HG03175 (cell line): Measurements from ENCODE around the gene SEMA6A.

Source experiments
- ATAC-seq: cut with Tn5 transposase; IDR thresholded peaks from one replicate; pipeline ENCODE4 v1.9.1; 2021; ENCODE audit warnings: mild to moderate bottlenecking, moderate library complexity; ENCODE audit not compliant: unreplicated experiment

SEMA6A gene

DNA sequence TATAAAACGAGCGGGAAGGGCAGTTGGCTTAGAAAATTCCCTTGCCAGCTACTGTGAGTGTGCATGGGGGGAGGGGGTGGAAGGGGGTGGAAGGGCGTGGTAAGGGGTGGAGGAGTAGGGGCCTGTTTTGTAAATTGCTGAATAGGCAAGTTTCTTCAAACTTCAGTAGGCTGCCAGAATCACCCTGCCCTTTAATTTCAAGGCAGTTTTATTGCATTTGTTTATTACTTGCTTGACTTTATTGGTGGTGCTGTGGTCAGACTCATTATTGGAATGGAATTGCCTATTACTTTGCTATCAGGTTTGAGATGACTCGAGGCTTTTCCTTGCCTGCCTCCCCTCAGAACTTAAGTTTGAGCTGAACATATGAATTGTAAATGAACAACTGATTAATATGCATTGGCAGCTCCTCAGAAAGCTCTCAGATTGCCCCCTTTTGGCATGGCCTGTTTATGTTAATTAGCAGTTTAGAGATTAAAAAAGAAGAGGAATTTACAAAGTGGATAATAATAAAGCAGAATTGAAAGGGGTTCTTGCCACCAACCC, 76.0 kb downstream of the SEMA6A start:
- no peak for ATAC-seq

GRCh38 chr5:116497631-116498030, 77.0 kb downstream of the SEMA6A start:
- no peak for ATAC-seq

DNA sequence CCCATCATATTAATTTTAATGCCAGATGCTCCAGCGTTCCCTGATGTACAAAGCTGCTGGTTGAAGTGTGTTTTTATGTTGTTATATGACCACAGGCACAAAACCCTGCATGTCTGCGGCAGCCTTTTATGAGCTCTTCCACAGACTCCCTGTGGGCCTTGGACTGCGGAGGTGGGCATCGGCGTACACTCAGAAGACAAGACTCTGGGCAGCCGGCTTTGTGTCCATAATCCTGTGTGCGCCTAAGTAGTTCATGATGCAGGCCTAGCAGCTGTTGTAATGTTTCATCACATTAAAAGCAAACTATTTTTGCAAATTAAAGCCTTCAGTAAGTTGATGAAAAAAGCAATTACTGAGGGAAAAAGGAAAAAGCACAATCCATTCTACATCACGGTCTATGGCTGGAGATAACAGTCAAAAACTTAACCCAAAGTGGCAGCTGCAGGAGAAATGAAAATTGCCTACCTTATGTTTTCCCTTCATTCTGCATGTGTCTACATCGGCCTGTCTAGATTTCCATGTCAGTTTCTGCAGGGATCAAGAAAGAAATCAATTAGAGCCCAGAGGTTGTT, 78.8 kb downstream of the SEMA6A start:
- no peak for ATAC-seq

- no peak for ATAC-seq
Measured at GRCh38 chr5:116494784-116495450, 79.7 kb downstream of the SEMA6A start.

- ATAC-seq: no peak
Measured at GRCh38 chr5:116492776-116493175, 81.8 kb downstream of the SEMA6A start.

- peak; percentile 68 for ATAC-seq
Measured at GRCh38 chr5:116492016-116492623, 82.5 kb downstream of the SEMA6A start.

- ATAC-seq: no peak
Measured at GRCh38 chr5:116488356-116489041, 86.1 kb downstream of the SEMA6A start.

DNA sequence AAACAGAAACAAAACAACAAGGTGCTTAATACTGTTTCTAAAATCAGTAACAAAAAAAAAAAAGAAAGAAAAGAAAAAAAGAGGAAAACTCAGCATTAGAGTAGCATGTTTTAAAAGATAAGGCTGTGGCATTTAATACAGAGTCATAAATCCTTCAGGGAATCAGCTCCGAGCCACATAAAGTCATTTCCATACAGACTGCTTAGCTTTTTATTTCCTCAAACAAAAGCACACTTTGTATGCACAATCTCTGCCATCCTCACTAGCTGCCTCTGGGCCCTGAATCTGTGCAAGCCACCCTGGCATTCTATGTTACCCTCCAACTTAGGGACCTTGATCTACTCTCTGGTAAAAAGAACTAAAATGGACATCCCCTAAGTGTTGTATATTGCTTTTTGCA, 87.6 kb downstream of the SEMA6A start:
- ATAC-seq: no peak

DNA sequence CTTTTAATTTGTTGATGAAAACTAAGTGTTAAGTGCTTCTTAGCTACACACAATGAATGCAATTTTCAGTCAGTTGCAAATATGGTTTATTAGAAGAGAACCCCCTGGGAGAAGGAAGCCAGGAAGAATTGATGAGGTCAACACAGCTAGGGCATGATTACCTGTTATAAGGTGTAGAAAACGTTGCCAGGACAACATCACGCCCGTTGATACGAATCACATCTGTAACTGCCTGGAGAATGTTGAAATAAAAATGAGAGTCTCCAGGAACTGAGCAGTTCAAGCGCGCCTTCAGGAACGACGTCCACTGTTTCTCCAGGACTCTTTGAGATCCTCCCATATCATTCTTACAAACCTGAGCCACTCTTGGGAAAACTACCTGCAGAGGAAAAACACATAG, 88.0 kb downstream of the SEMA6A start:
- ATAC-seq: no peak

- ATAC-seq: no peak
Measured at GRCh38 chr5:116484645-116485044, 90.0 kb downstream of the SEMA6A start.

GRCh38 chr5:116482394-116482793, 92.2 kb downstream of the SEMA6A start:
- no peak for ATAC-seq

- ATAC-seq: no peak
Measured at GRCh38 chr5:116480894-116481510, 93.6 kb downstream of the SEMA6A start.

DNA sequence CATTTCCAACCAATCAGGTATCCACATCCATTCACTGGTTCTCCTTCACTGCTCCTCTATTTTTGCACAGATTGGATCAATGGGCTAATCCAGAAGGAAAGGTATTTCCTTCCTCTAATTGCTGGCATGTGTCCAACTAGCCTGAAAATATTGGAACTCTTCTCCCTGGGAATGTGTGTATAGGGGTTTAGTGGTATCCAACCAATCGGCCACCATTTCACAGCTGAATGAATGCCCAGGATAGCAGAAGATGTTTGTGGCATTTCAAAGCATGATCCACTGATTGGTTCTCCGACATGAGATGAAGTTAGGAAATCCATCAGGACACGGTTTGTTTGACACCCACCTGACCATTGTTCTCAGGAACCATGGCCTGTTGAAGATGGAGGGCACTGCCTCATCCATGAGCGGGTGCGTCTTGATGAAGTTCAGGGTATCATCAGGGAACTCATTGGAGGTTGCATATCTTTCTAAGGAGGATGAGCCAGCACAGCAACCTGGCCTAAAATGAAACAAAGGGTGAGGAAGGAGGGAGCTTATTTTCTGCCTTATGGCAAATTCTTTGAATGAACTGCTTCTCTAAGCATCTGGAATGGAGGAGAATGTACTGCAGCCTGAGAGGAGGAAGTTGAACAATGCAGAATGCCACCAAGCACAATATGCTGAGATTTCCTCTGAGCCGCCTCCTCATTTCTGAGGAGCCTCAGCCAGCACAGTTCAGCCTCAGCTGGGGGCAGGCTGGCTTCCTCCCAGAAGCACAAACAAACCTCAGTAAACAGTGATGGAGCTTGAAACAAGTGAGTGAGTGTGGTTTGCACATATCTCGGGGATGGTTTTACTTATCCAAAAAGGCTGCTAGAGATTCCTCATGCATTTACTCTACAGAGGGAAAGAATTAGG, 94.6 kb downstream of the SEMA6A start:
- no peak for ATAC-seq

DNA sequence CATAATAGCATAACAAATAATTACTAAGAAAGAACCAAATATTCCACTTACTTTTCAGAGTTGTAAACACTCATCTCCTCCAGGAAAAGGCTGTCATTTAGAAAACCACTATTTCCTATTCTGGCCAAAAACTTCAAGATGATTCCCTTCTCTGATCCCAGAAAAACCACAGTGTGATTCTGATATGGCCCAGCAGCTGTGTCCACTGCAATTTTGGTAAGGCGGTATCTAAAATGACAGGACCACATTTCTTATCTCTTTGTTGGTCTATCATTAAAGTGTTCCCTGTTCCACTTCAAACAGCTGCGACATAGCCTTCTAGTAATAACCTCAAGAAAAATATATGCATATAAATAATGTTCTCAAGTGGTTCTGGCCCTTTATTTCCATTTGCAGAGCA, 96.1 kb downstream of the SEMA6A start:
- no peak for ATAC-seq

- no peak for ATAC-seq
Measured at GRCh38 chr5:116476897-116477537, 97.6 kb downstream of the SEMA6A start.

DNA sequence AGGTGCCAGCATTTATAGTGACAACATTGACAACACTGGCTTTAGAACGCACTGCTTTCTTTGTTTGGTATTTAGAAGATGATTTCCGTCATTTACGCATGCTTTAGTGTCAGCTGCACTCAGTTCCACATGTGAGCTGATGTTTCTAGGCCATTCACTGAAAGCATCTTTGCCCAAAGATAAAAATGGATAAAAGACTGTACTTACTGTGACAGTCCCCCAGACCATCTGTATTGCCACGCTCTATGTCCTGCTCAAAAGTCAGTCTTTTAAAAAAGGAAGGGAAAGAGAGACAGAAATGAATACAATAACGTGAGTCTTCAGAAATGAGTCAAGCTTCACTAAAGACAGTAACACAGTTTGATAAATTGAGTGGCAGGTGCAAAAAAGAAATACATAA, 99.3 kb downstream of the SEMA6A start:
- ATAC-seq: no peak

DNA sequence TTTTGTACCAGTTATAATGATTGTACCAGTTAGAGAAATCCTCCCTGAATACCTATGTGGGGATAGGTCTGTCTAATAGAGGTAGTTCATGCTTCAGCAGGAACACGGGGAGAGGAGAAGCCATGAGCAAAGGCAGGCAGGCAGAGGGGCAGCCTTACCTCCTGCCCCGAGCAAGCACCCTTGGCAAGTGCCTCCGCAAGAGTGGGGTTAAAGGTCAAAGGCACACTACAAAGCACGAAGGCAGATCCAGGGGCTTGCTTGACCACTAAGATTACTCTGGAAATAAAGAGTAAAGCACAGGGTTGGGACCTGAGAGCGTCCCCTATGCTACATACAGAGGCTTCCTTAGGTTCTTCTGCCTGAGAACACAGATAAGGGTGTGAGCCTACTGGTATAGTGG, 100.9 kb downstream of the SEMA6A start:
- ATAC-seq: no peak

GRCh38 chr5:116472274-116472673, 102.3 kb downstream of the SEMA6A start:
- ATAC-seq: no peak

- no peak for ATAC-seq
Measured at GRCh38 chr5:116469631-116470030, 105.0 kb downstream of the SEMA6A start.

- ATAC-seq: no peak
Measured at GRCh38 chr5:116468583-116468982, 106.0 kb downstream of the SEMA6A start.
